Esophagus squamous epithelium (tissue), 4 donors: ENCODE results near the gene VAPB.

Experiments used
- CTCF ChIP-seq, 6 experiments: fragments of 450-650 bp in 4 of 6; fragments of 200-600 bp in 2 of 6; sonication (generic) in 2 of 6; IDR thresholded peaks; one replicate each; pipeline ENCODE4 v1.5.1; 2016 to 2019; ENCODE audit warnings: antibody characterized with exemption in 6 of 6, mild to moderate bottlenecking in 4 of 6, moderate library complexity in 4 of 6
- POLR2A ChIP-seq, 4 donors: fragments of 450-650 bp; IDR thresholded peaks; one replicate each; pipeline ENCODE4 v1.6.1; 2017; ENCODE audit warnings: antibody characterized with exemption in 4 of 4, mild to moderate bottlenecking in 4 of 4, moderate library complexity in 3 of 4

DNA sequence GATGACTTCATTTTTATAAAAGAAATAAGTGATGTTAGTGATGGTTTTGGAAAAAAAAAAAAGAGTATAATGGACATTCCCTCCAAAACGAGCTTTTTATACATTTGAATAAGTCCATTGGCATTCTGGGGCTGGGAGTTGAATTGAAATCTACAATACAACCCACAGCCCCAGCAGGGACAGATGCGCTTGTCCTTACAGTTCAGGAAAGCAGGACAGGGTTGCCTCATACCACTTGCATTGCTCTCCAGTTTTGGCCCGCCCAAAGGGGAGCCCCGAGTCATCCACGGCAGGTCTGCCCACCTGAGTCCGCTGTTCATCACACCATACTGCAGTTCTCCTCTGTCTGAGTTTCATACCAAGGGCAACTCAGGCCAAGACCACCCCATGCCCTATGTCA lies 46.2 kb downstream of the VAPB start:
- TF ChIP-seq POLR2A (IDR thresholded peaks at IDR 0.05) (no peak), CTCF (IDR thresholded peaks at IDR 0.05) (no peak)
